GM12891 (cell line): Measurements from ENCODE around the gene PTX4.

ENCODE experiments used
- DNase-seq: peaks from one replicate; pipeline ENCODE4 v3.0.0; 2011; ENCODE audit warnings: low spot score; ENCODE audit not compliant: insufficient read length
- FAIRE-seq: peaks from 2 replicates; lab custom pipeline; 2011; peaks lifted over from hg19 to GRCh38; lab: Jason Lieb, UNC
- PAX5 ChIP-seq: IDR thresholded peaks from 2 replicates; pipeline ENCODE4 v1.6.1; 2011; ENCODE audit warnings: low read length, moderate library complexity, mild to moderate bottlenecking; ENCODE audit not compliant: insufficient read depth, severe bottlenecking
- POLR2A ChIP-seq: IDR thresholded peaks from 2 replicates; pipeline ENCODE4 v1.6.1; 2011; ENCODE audit warnings: low read depth, low read length, control low read depth
- POLR2AphosphoS5 ChIP-seq: IDR thresholded peaks from 2 replicates; pipeline ENCODE4 v1.6.1; 2011; ENCODE audit warnings: low read depth, low read length, control low read depth
- POU2F2 ChIP-seq: IDR thresholded peaks from 2 replicates; pipeline ENCODE4 v1.6.1; 2011; ENCODE audit warnings: low read depth, mild to moderate bottlenecking, control low read depth, low read length, moderate library complexity
- SPI1 ChIP-seq: IDR thresholded peaks from 2 replicates; pipeline ENCODE4 v1.6.1; 2011; ENCODE audit warnings: low read depth, low read length, control low read depth
- TAF1 ChIP-seq: IDR thresholded peaks from 2 replicates; pipeline ENCODE4 v1.6.1; 2011; ENCODE audit warnings: low read depth, low read length, control low read depth

The PTX4 gene

GRCh38 chr16:1456951-1457350, 31.8 kb downstream of the PTX4 start:
- TF ChIP-seq POU2F2: no peak
- no peak for TF ChIP-seq POLR2AphosphoS5
- no peak for TF ChIP-seq POLR2A
- TF ChIP-seq TAF1: no peak
- no peak for TF ChIP-seq PAX5
- no peak for TF ChIP-seq SPI1
- FAIRE-seq: no peak
- DNase-seq: no peak

GRCh38 chr16:1455190-1456171, 33.3 kb downstream of the PTX4 start:
- FAIRE-seq (no peak), DNase-seq (no peak)
- no peak for TF ChIP-seq TAF1
- no peak for TF ChIP-seq POU2F2
- no peak for TF ChIP-seq POLR2A
- TF ChIP-seq POLR2AphosphoS5: no peak
- no peak for TF ChIP-seq SPI1
- no peak for TF ChIP-seq PAX5

GRCh38 chr16:1454561-1454960, 34.2 kb downstream of the PTX4 start:
- TF ChIP-seq POLR2A (no peak), POU2F2 (no peak), POLR2AphosphoS5 (no peak), TAF1 (no peak), PAX5 (no peak), SPI1 (no peak)
- no peak for FAIRE-seq
- no peak for DNase-seq

- no peak for FAIRE-seq
- no peak for DNase-seq
- no peak for TF ChIP-seq POU2F2
- TF ChIP-seq PAX5: no peak
- TF ChIP-seq POLR2AphosphoS5: no peak
- TF ChIP-seq SPI1: no peak
- no peak for TF ChIP-seq TAF1
- no peak for TF ChIP-seq POLR2A
These were observed 35.4 kb downstream of the PTX4 start for GRCh38 chr16:1453316-1453715.

- TF ChIP-seq PAX5: no peak
- no peak for TF ChIP-seq POU2F2
- TF ChIP-seq POLR2AphosphoS5: no peak
- DNase-seq: no peak
- no peak for FAIRE-seq
These were observed 36.2 kb downstream of the PTX4 start for GRCh38 chr16:1452530-1452929.

GRCh38 chr16:1451702-1452392, 36.9 kb downstream of the PTX4 start:
- DNase-seq: no peak
- TF ChIP-seq SPI1: no peak
- TF ChIP-seq POLR2A: no peak
- TF ChIP-seq PAX5: no peak
- TF ChIP-seq POU2F2: no peak
- TF ChIP-seq TAF1: no peak
- TF ChIP-seq POLR2AphosphoS5: no peak
- no peak for FAIRE-seq

- TF ChIP-seq POLR2A: no peak
- TF ChIP-seq SPI1: no peak
- no peak for TF ChIP-seq PAX5
- TF ChIP-seq POLR2AphosphoS5: no peak
- no peak for TF ChIP-seq TAF1
- TF ChIP-seq POU2F2: no peak
- DNase-seq (no peak), FAIRE-seq (no peak)
These were observed 37.9 kb downstream of the PTX4 start for GRCh38 chr16:1450841-1451240.

GRCh38 chr16:1450218-1450617, 38.5 kb downstream of the PTX4 start:
- FAIRE-seq (no peak), DNase-seq (no peak)
- no peak for TF ChIP-seq POLR2A
- no peak for TF ChIP-seq TAF1
- TF ChIP-seq SPI1: no peak
- no peak for TF ChIP-seq POU2F2
- TF ChIP-seq POLR2AphosphoS5: no peak
- no peak for TF ChIP-seq PAX5

GRCh38 chr16:1449201-1449788, 39.4 kb downstream of the PTX4 start:
- no peak for TF ChIP-seq POLR2AphosphoS5
- no peak for TF ChIP-seq PAX5
- TF ChIP-seq POLR2A: no peak
- no peak for TF ChIP-seq POU2F2
- TF ChIP-seq SPI1: no peak
- no peak for TF ChIP-seq TAF1
- DNase-seq: no peak
- FAIRE-seq: no peak
